K562 (cell line): ENCODE data around the gene DMAC1. TPM values are rescaled to one million over a fixed set of nuclear protein-coding genes. Genes with fewer than 3 reads are reported as not detected.

Source experiments
- BRCA1 ChIP-seq, 2 experiments: fragments of 450-650 bp in 1 of 2; sonication (generic) in 1 of 2; formaldehyde crosslinking in 1 of 2; IDR thresholded peaks; 2 replicates each; pipeline versions ENCODE4 v1.5.0 to v1.6.1; 2017 to 2020; ENCODE audit warnings: mild to moderate bottlenecking in 1 of 2, missing genetic modification reagents in 1 of 2
- EP400 ChIP-seq: fragments of 450-650 bp; IDR thresholded peaks from 2 replicates; pipeline ENCODE4 v1.6.1; 2017; ENCODE audit warnings: antibody characterized with exemption, mild to moderate bottlenecking, moderate library complexity
- HLTF ChIP-seq: fragments of 450-650 bp; IDR thresholded peaks from 2 replicates; pipeline ENCODE4 v1.6.1; 2016
- IRF2 ChIP-seq: sonication (generic); formaldehyde crosslinking; IDR thresholded peaks from 2 replicates; pipeline ENCODE4 v1.8.1; 2022; ENCODE audit warnings: mild to moderate bottlenecking, missing genetic modification reagents
- MYBL2 ChIP-seq, 2 experiments: fragments of 450-650 bp in 1 of 2; sonication (generic) in 1 of 2; formaldehyde crosslinking in 1 of 2; IDR thresholded peaks; 2 replicates each; pipeline versions ENCODE4 v1.6.1 to v1.8.1; 2017 to 2022; ENCODE audit warnings: borderline replicate concordance in 1 of 2, inconsistent platforms in 1 of 2, low read depth in 1 of 2, mild to moderate bottlenecking in 1 of 2, missing genetic modification reagents in 1 of 2, moderate library complexity in 1 of 2
- ZNF253 ChIP-seq: fragments of 250-450 bp; sonication (Bioruptor Pico); conservative IDR thresholded peaks from 2 replicates; pipeline ENCODE4 v1.6.1; 2021; ENCODE audit warnings: mild to moderate bottlenecking
- ZNF431 ChIP-seq: sonication (generic); formaldehyde crosslinking; IDR thresholded peaks from 2 replicates; pipeline ENCODE4 v1.8.0; 2022; ENCODE audit warnings: mild to moderate bottlenecking, missing genetic modification reagents
- polyA plus RNA-seq, 8 experiments: library from polyadenylated mRNA; depleted of rRNA in 4 of 8; stranded (reverse) in 5 of 8; unstranded in 3 of 8; fragments of >200 nt; fragmentation: Nextera tagmentation in 2 of 8; fragmentation: Illumina TruSeq in 1 of 8; extraction: Ambion mirVana in 2 of 8; extraction: Trizol in 1 of 8; gene quantifications; 2 replicates each; pipeline versions ENCODE4 v1.2.1 to v1.2.3, GENCODE V29; 2011 to 2014; ENCODE audit warnings: inconsistent platforms in 1 of 8, missing spikeins in 1 of 8
- total RNA-seq, 7 experiments: library from RNA; depleted of rRNA in 6 of 7; stranded (reverse); fragments of >200 nt in 6 of 7; fragmentation: Illumina TruSeq in 2 of 7; extraction: Trizol in 2 of 7; gene quantifications; 2 replicates each; pipeline versions ENCODE4 v1.2.1 to v1.2.3, GENCODE V29; 2011 to 2021; ENCODE audit warnings: low replicate concordance in 1 of 7
- TF ChIP-seq, protein P1 (sequence below): fragments of 200-800 bp; sonication (Bioruptor generic); IDR thresholded peaks from 2 replicates; pipeline ENCODE4 v1.6.1; 2016; ENCODE audit warnings: missing genetic modification characterization, missing compliant biosample characterization

The DMAC1 gene
- total and polyA plus RNA-seq, 9 of the 15 experiments (the other 6 are each of a cell fraction or from before 2014, with no cell fraction given) = 15.9 to 94.4 (median 38.4) TPM

DNA sequence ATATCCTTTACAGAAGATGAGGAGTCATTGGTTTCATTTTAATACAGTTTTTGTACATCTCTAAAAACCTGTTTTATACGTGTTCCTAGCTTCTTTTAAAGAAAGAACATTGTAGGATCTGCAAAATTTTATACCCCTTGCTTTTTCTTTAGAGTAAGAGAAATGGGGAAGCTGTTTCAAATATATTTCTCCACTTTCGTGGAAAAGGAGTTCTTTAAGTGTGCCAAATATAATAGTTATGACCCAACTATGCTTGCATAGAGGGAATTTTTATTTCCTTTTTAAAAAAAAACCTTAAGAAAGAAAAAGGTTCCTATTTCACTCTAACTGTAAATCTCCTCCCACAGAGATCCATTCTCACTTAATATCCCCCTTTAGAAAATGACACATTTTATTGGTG, 27.5 kb upstream of the DMAC1 start (continued):
- TF ChIP-seq, protein P1, sequence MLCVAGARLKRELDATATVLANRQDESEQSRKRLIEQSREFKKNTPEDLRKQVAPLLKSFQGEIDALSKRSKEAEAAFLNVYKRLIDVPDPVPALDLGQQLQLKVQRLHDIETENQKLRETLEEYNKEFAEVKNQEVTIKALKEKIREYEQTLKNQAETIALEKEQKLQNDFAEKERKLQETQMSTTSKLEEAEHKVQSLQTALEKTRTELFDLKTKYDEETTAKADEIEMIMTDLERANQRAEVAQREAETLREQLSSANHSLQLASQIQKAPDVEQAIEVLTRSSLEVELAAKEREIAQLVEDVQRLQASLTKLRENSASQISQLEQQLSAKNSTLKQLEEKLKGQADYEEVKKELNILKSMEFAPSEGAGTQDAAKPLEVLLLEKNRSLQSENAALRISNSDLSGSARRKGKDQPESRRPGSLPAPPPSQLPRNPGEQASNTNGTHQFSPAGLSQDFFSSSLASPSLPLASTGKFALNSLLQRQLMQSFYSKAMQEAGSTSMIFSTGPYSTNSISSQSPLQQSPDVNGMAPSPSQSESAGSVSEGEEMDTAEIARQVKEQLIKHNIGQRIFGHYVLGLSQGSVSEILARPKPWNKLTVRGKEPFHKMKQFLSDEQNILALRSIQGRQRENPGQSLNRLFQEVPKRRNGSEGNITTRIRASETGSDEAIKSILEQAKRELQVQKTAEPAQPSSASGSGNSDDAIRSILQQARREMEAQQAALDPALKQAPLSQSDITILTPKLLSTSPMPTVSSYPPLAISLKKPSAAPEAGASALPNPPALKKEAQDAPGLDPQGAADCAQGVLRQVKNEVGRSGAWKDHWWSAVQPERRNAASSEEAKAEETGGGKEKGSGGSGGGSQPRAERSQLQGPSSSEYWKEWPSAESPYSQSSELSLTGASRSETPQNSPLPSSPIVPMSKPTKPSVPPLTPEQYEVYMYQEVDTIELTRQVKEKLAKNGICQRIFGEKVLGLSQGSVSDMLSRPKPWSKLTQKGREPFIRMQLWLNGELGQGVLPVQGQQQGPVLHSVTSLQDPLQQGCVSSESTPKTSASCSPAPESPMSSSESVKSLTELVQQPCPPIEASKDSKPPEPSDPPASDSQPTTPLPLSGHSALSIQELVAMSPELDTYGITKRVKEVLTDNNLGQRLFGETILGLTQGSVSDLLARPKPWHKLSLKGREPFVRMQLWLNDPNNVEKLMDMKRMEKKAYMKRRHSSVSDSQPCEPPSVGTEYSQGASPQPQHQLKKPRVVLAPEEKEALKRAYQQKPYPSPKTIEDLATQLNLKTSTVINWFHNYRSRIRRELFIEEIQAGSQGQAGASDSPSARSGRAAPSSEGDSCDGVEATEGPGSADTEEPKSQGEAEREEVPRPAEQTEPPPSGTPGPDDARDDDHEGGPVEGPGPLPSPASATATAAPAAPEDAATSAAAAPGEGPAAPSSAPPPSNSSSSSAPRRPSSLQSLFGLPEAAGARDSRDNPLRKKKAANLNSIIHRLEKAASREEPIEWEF (CRISPR knock-in tag) = no peak
- TF ChIP-seq ZNF253 (CRISPR knock-in tag) = no peak
- no peak for TF ChIP-seq EP400
- no peak for TF ChIP-seq ZNF431
- no peak for TF ChIP-seq IRF2
- no peak for TF ChIP-seq MYBL2 (IDR thresholded peaks at IDR 0.05; ENCODE audit: low read depth)
- TF ChIP-seq MYBL2 (CRISPR knock-in tag; IDR thresholded peaks at IDR 0.05; ENCODE audit: borderline replicate concordance) = no peak
- TF ChIP-seq HLTF = no peak
- TF ChIP-seq BRCA1 (IDR thresholded peaks at IDR 0.05) = no peak
- no peak for TF ChIP-seq BRCA1 (CRISPR knock-in tag; IDR thresholded peaks at IDR 0.05)
